GM13976 (cell line): ENCODE measurements around the gene GET4.
"Not testable (repeated sequence)": the region's sequence is repeated elsewhere in the genome, so short reads cannot be mapped to it uniquely, and the experiment has no call there.

ENCODE experiments used
- DNase-seq: peaks from one replicate; pipeline ENCODE4 v3.0.0; 2012; ENCODE audit warnings: low spot score
- CTCF ChIP-seq: IDR thresholded peaks from 2 replicates; pipeline ENCODE4 v1.5.1; 2012; ENCODE audit warnings: borderline replicate concordance, mild to moderate bottlenecking; ENCODE audit not compliant: insufficient read depth; ENCODE audit errors: extremely low read depth, missing control alignments, control extremely low read depth
- in situ Hi-C: fragments of 300-500 bp; cut with MboI; formaldehyde crosslinking; loops from one replicate; pipeline ENCODE4 v1.12.0; 2022; ENCODE audit warnings: low sequenced_read_pairs, mixed read lengths, inconsistent platforms; ENCODE audit not compliant: unreplicated experiment

Gene GET4

GRCh38 chr7:867406-868188 lies 8.8 kb upstream of the GET4 start:
- no peak for TF ChIP-seq CTCF
- DNase-seq: no peak
- in situ Hi-C loops: no loop called here

- no peak for DNase-seq
- no peak for TF ChIP-seq CTCF
- in situ Hi-C loops: no loop called here
Observed at GRCh38 chr7:868189-868486, 8.2 kb upstream of the GET4 start.

- no peak for TF ChIP-seq CTCF
- in situ Hi-C loops: no loop called here
- no peak for DNase-seq
Observed at GRCh38 chr7:869348-869747, 7.0 kb upstream of the GET4 start.

- in situ Hi-C loops: loop anchor here (5.0 to 10.0 kb wide), 2 partner anchors 85 to 557 kb away; no protein-coding TSS in a partner anchor
- no peak for TF ChIP-seq CTCF
- DNase-seq: no peak
Observed at GRCh38 chr7:871900-872537, 4.3 kb upstream of the GET4 start.

GRCh38 chr7:872685-873084 lies 3.7 kb upstream of the GET4 start:
- in situ Hi-C loops: loop anchor here (5.0 to 10.0 kb wide), 2 partner anchors 85 to 558 kb away; no protein-coding TSS in a partner anchor
- not testable (repeated sequence) for DNase-seq

- peak; percentile 88 for DNase-seq
- in situ Hi-C loops: loop anchor here (5.0 to 10.0 kb wide), 2 partner anchors 86 to 559 kb away; no protein-coding TSS in a partner anchor
Observed at GRCh38 chr7:873367-874002, 2.9 kb upstream of the GET4 start.

More at GRCh38 chr7:873367-874002, 2.9 kb upstream of the GET4 start:
- TF ChIP-seq CTCF: peak; percentile 93
